Lower lobe of right lung (tissue), 2 donors: ENCODE measurements around the gene CSH2. TPM values are rescaled to one million over a fixed set of nuclear protein-coding genes. Genes with fewer than 3 reads are reported as not detected.

ENCODE experiments used
- ATAC-seq, 2 donors: fragments of 200-7000 bp; cut with Tn5 transposase; one replicate each; pipeline ENCODE4 v1.9.1; 2020 to 2022; ENCODE audit warnings: mild to moderate bottlenecking in 2 of 2, moderate library complexity in 2 of 2
- DNase-seq: peaks from one replicate; pipeline ENCODE4 v3.0.0-alpha.2; 2020
- H3K27ac ChIP-seq: fragments of 200-600 bp; one replicate; pipeline ENCODE4 v1.8.0; 2022
- H3K27me3 ChIP-seq: fragments of 200-600 bp; one replicate; pipeline ENCODE4 v1.8.0; 2022; ENCODE audit warnings: low read depth
- H3K36me3 ChIP-seq: fragments of 200-600 bp; one replicate; pipeline ENCODE4 v1.8.0; 2022; ENCODE audit warnings: mild to moderate bottlenecking
- H3K4me1 ChIP-seq: fragments of 200-600 bp; one replicate; pipeline ENCODE4 v1.8.0; 2022
- H3K4me3 ChIP-seq: fragments of 200-600 bp; one replicate; pipeline ENCODE4 v1.8.0; 2022; ENCODE audit warnings: mild to moderate bottlenecking
- H3K9me3 ChIP-seq: fragments of 200-600 bp; one replicate; pipeline ENCODE4 v1.8.0; 2022
- intact Hi-C: fragments of 100-400 bp; cut with DNase I; formaldehyde crosslinking; loops from one replicate; pipeline ENCODE4 v1.11.0; 2022
- total RNA-seq: library from RNA; stranded (reverse); fragmentation: NEBNext Ultra II Directional; extraction: Animal tissue kit (Norgen Biotek cat#: 25700); gene quantifications from one replicate; pipeline ENCODE4 v1.2.1, GENCODE V29; 2021
- TF ChIP-seq, protein P1 (sequence below): fragments of 200-600 bp; IDR thresholded peaks from one replicate; pipeline ENCODE4 v1.8.0; 2022; ENCODE audit warnings: antibody characterized with exemption, mild to moderate bottlenecking
- donor health status: DM: no; HTN: yes; CAD: no; lungs with severe emphysema.

The CSH2 gene
- total RNA-seq, 1 donor from 2014 or later: not detected

DNA sequence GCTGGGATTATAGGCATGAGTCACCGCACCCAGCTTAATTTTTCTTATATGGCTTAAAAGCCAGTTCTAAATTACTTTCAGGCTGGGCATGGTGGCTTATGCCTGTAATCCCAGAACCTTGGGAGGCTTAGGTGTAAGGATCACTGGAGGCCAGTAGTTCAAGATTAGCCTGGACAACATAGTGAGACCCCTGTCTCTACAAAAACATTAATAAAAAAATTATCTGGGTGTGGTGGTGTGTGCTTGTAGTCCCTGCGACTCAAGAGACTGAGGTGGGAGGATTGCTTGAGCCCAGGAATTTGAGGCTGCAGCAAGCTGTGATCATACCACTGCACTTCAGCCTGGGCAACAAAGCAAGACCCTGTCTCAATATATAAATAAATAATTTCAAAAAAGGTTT, 20.2 kb downstream of the CSH2 start:
- TF ChIP-seq, protein P1, sequence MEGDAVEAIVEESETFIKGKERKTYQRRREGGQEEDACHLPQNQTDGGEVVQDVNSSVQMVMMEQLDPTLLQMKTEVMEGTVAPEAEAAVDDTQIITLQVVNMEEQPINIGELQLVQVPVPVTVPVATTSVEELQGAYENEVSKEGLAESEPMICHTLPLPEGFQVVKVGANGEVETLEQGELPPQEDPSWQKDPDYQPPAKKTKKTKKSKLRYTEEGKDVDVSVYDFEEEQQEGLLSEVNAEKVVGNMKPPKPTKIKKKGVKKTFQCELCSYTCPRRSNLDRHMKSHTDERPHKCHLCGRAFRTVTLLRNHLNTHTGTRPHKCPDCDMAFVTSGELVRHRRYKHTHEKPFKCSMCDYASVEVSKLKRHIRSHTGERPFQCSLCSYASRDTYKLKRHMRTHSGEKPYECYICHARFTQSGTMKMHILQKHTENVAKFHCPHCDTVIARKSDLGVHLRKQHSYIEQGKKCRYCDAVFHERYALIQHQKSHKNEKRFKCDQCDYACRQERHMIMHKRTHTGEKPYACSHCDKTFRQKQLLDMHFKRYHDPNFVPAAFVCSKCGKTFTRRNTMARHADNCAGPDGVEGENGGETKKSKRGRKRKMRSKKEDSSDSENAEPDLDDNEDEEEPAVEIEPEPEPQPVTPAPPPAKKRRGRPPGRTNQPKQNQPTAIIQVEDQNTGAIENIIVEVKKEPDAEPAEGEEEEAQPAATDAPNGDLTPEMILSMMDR: no peak
- Histone ChIP-seq H3K4me3 (no peak overlapping the region), H3K27me3 (no peaks in the 10 kb centered on the region), H3K9me3 (peaks cover 3% of the 10 kb centered on the region), H3K27ac (no peak overlapping the region), H3K36me3 (no peaks in the 10 kb centered on the region), H3K4me1 (peaks cover 8% of the 10 kb centered on the region)
- intact Hi-C loops: no loop called here
- ATAC-seq: no peak
- no peak for DNase-seq

DNA sequence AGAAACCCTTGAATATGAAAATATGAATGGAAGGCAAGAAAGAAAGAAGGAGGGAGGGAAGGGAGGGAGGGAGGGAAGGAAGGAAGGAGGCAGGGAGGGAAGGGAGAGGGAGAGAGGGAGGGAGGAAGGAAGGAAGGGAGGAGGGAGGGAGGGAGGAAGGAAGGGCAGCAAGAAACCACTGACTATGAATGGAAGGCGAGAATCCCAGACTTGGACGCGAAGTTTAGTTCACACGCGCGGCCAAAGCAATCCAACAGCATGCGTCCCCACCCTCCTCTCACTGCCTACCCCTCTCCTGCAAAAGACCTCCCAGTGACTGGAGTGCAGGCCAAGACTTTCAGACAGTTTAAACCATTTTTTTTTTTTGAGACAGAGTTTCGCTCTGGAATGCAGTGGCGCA, 23.1 kb downstream of the CSH2 start:
- Histone ChIP-seq H3K27me3 (no peaks in the 10 kb centered on the region), H3K4me3 (no peak overlapping the region), H3K4me1 (peaks cover 8% of the 10 kb centered on the region), H3K36me3 (no peaks in the 10 kb centered on the region), H3K27ac (no peak overlapping the region), H3K9me3 (peaks cover 3% of the 10 kb centered on the region)
- intact Hi-C loops: no loop called here
- DNase-seq (no peak), ATAC-seq (no peak)
- TF ChIP-seq, protein P1: no peak

DNA sequence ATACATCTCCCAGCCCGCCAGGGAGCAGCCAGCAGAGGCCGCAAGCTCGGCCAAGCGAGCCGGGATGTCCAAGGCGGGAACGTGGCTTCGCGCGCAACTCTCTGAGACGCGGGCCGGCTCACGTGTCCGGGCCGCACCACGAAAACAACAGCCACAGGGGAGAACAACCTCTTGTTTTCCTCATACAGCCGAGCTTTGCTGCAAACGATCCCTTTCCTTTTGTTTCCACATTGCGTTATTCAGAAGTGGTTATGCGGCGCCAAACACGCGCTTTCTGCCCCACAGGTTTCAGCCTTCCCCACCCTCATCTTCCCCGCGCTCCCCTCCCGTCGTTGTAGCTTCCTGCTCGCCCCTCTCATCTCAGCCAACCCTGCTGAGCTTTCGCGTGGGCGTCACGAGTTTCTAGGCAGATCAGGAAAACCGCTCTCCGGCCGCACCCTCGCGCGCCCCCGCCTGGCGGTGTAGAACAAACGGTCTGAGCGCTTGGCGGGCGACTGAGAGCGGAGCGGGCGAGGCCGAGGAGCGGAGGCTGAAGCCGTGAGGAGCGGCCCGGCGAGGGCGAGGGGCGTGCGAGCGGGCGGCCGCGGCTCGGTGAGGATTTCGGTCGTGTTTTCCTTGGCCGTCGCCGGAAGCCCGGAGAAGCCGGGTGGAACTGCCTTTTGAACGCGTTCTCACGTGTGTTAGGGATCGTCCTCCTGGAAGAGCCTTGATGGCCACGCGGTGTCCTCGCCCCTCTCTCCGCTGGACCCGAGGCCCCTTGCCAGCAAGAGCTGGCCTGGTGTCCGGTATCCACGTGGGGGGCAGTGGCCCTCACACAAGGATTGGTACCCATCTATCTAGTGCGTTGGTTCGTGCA, 24.4 kb downstream of the CSH2 start:
- H3K27me3 ChIP-seq: no peaks in the 10 kb centered on the region
- TF ChIP-seq, protein P1: peak; percentile 54
- H3K36me3 ChIP-seq: no peaks in the 10 kb centered on the region
- H3K4me3 ChIP-seq: peak overlapping the region; percentile 43
- H3K27ac ChIP-seq: peak overlapping the region; percentile 78
- ATAC-seq (peak; percentile 97), DNase-seq (peak; percentile 95)
- H3K9me3 ChIP-seq: peaks cover 3% of the 10 kb centered on the region
- peaks cover 10% of the 10 kb centered on the region for H3K4me1 ChIP-seq
- intact Hi-C loops: no loop called here

DNA sequence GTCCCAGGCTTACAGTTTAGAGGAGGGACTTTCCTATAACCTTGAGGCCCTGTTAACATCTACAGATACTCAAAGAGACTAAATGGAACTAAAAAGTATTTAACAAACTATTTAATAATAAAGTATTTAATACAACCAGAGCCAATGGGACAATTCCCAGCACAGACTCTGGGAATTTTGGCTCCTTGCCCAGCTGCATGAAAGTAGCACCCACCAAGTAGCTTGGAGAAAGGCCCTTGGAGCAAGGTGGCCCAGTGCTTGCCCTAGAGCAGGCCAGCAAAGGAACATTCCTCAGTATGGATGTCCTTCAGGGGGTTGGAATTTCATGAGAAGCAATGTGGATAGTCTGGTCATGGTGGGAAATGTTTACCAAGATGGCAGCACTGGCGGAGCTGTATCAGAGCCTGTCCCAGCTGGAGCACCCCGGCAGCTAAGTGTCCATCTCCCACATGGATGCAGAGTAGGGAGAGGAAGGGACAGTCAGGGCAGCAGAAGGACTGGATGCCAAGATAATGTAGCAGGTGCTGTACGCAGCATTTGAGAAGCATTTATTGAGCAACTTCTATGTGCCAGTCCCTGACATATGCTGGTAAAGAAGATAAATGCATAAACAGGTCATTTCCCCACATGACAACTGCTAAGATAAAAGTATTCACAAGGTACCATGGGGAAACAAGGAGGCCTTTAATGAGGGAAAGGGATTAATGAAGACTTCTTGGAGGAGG, 25.8 kb downstream of the CSH2 start:
- Histone ChIP-seq H3K4me3 (no peak overlapping the region), H3K9me3 (peaks cover 3% of the 10 kb centered on the region), H3K27me3 (no peaks in the 10 kb centered on the region), H3K27ac (no peak overlapping the region), H3K36me3 (no peaks in the 10 kb centered on the region), H3K4me1 (peaks cover 17% of the 10 kb centered on the region)
- no peak for ATAC-seq
- DNase-seq: no peak
- intact Hi-C loops: no loop called here
- TF ChIP-seq, protein P1: no peak

DNA sequence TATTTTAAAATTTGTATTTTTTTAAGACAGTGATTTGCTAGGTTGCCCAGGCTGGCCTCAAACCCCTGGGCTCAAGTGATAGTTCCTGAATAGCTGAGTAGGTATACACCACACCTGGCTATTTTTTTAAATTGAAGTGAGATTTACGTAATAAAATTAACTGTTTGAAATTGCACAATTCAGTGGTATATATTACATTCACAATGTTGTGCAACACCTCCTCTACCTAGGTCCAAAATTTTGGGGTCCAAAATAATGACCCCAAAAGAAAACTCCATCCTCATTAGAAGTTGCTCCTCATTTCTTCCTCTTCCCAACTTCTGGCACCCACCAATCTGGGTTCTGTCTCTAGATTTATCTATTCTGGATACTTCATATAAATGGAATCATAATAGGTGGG, 28.0 kb downstream of the CSH2 start:
- ATAC-seq: no peak
- Histone ChIP-seq H3K36me3 (no peaks in the 10 kb centered on the region), H3K9me3 (peaks cover 3% of the 10 kb centered on the region), H3K4me3 (no peak overlapping the region), H3K27me3 (no peaks in the 10 kb centered on the region), H3K27ac (no peak overlapping the region), H3K4me1 (peaks cover 28% of the 10 kb centered on the region)
- DNase-seq: no peak
- intact Hi-C loops: no loop called here
- TF ChIP-seq, protein P1: no peak
